PC-3 (cell line): Measurements from ENCODE around the gene GLRA3.

ENCODE experiments used
- CTCF ChIP-seq: fragments of 300-600 bp; sonication (generic); conservative IDR thresholded peaks from 2 replicates; pipeline ENCODE4 v1.5.1; 2017; ENCODE audit warnings: antibody characterized with exemption, low read depth, mild to moderate bottlenecking, low read length
- EZH2 ChIP-seq: fragments of 300-600 bp; sonication (generic); IDR thresholded peaks from one replicate; pipeline ENCODE4 v1.6.1; 2017; ENCODE audit warnings: antibody characterized with exemption, mild to moderate bottlenecking, low read length; ENCODE audit not compliant: unreplicated experiment

DNA sequence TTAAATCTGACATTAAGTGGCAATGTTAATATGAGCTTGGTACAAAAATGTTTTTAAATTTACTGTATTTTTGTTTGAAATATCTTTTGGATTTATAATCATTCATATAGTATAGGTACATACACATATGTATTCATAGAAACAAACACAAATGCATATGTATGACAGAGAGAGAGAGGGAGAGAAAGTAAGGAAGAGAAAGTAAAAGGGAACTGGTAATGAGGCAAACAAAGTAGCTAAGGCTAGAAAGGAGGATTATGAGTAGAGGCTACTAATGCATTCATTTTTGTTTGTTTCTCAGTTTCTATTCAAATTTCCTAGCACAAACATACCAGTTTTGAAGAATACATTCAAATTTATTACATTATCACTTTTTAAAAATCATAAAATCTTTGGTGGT lies 132.4 kb downstream of the GLRA3 start:
- TF ChIP-seq CTCF = no peak
- TF ChIP-seq EZH2 = no peak
